T-helper 1 cell treated with Interleukin-12 subunit alpha and Interleukin-12 subunit beta and Interleukin-4 antibody, amounts not matched to agents 30 ng/mL and 1 ng/mL, for 36 hours (primary cell): ENCODE data around the gene NFYB. TPM values are rescaled to one million over a fixed set of nuclear protein-coding genes. Genes with fewer than 3 reads are reported as not detected.
"Not testable (repeated sequence)": the region's sequence is repeated elsewhere in the genome, so short reads cannot be mapped to it uniquely, and the experiment has no call there.

ENCODE experiments used
- intact Hi-C: fragments of 100-400 bp; cut with micrococcal nuclease; formaldehyde crosslinking; loops from one replicate; pipeline ENCODE4 v1.15.1; 2024
- total RNA-seq: library from RNA; stranded (reverse); gene quantifications from 2 replicates; pipeline ENCODE4 v1.2.3, GENCODE V29; 2022

NFYB gene
- 18.4 and 19.5 TPM in 2 replicates for total RNA-seq

GRCh38 chr12:104137902-104138796, at the start of gene NFYB:
TSS of gene NFYB (minus strand) at chr12:104138210. CDS start at chr12:104135453, 2,757 bp downstream.
- intact Hi-C loops: loop anchor here (1.0 to 10.0 kb wide), 12 partner anchors 74 to 1193 kb away; partner anchors contain the start of genes C12orf75, EID3, HCFC2 and HSP90B1

- intact Hi-C loops: no loop called here
These were observed 49.6 kb upstream of the NFYB start for GRCh38 chr12:104187446-104188155.

GRCh38 chr12:104183443-104183842, 45.4 kb upstream of the NFYB start:
- intact Hi-C loops: no loop called here

- intact Hi-C loops: no loop called here
These were observed 44.8 kb upstream of the NFYB start for GRCh38 chr12:104182621-104183378.

- intact Hi-C loops: no loop called here
These were observed 44.1 kb upstream of the NFYB start for GRCh38 chr12:104182144-104182543.

- intact Hi-C loops: no loop called here
These were observed 43.3 kb upstream of the NFYB start for GRCh38 chr12:104181313-104181712.

- intact Hi-C loops: no loop called here
These were observed 42.4 kb upstream of the NFYB start for GRCh38 chr12:104180374-104180773.

GRCh38 chr12:104177663-104178501, 39.9 kb upstream of the NFYB start:
- intact Hi-C loops: no loop called here

GRCh38 chr12:104177336-104177662, 39.3 kb upstream of the NFYB start:
- intact Hi-C loops: no loop called here

GRCh38 chr12:104175726-104176247, 37.8 kb upstream of the NFYB start:
- intact Hi-C loops: no loop called here

- intact Hi-C loops: not testable (repeated sequence)
These were observed 35.8 kb upstream of the NFYB start for GRCh38 chr12:104173804-104174203.

- intact Hi-C loops: no loop called here
These were observed 34.5 kb upstream of the NFYB start for GRCh38 chr12:104172570-104172947.

GRCh38 chr12:104171785-104172569, 34.0 kb upstream of the NFYB start:
- intact Hi-C loops: no loop called here

- intact Hi-C loops: no loop called here
These were observed 30.6 kb upstream of the NFYB start for GRCh38 chr12:104168596-104168995.

- intact Hi-C loops: no loop called here
These were observed 29.8 kb upstream of the NFYB start for GRCh38 chr12:104167519-104168458.

- intact Hi-C loops: no loop called here
These were observed 28.5 kb upstream of the NFYB start for GRCh38 chr12:104166465-104166864.

- intact Hi-C loops: no loop called here
These were observed 27.8 kb upstream of the NFYB start for GRCh38 chr12:104165801-104166200.

- intact Hi-C loops: no loop called here
These were observed 26.6 kb upstream of the NFYB start for GRCh38 chr12:104164634-104165033.

GRCh38 chr12:104163631-104164030, 25.6 kb upstream of the NFYB start:
- intact Hi-C loops: no loop called here
